GM12878 (cell line): ENCODE measurements around the gene MAML3. TPM values are rescaled to one million over a fixed set of nuclear protein-coding genes. Genes with fewer than 3 reads are reported as not detected.

Experiments used
- ATAC-seq: fragments of 200-7000 bp; cut with Tn5 transposase; 3 replicates; pipeline ENCODE4 v1.9.1; 2020; ENCODE audit warnings: mild to moderate bottlenecking, moderate library complexity
- BruUV-seq: library from RNA; stranded (reverse); fragments of 400-500 nt; replicated peaks from 2 replicates; lab custom pipeline; 2021; lab: Mats Ljungman, UMichigan
- CTCF ChIA-PET: fragments of 300-600 bp; sonication (Branson Sonifier 250); formaldehyde crosslinking; extraction: SDS; loops from one replicate; lab custom pipeline; 2021; ENCODE audit warnings: inconsistent platforms; lab: Yijun Ruan, JAX
- POLR2A ChIA-PET: fragments of 350-600 bp; formaldehyde crosslinking; extraction: SDS; loops from one replicate; lab custom pipeline; 2021; ENCODE audit warnings: inconsistent platforms; lab: Charles Lee
- RAD21 ChIA-PET: fragments of 300-600 bp; sonication (Branson Sonifier 250); formaldehyde crosslinking; loops from one replicate; lab custom pipeline; 2023; ENCODE audit warnings: antibody characterized with exemption; ENCODE audit not compliant: unreplicated experiment; lab: Charles Lee
- SMC1A ChIA-PET: fragments of 300-600 bp; sonication (Branson Sonifier 250); formaldehyde crosslinking; loops from one replicate; lab custom pipeline; 2023; ENCODE audit not compliant: unreplicated experiment, uncharacterized antibody; lab: Charles Lee
- DNase-seq: peaks from one replicate; pipeline ENCODE4 v3.0.0-alpha.2; 2011; ENCODE audit warnings: low read depth, low spot score
- FAIRE-seq: peaks from 3 replicates; lab custom pipeline; 2011; peaks lifted over from hg19 to GRCh38; lab: Jason Lieb, UNC
- H2AFZ ChIP-seq: 2 replicates; pipeline ENCODE4 v1.6.0; 2011; ENCODE audit warnings: low read depth, low read length, control low read depth; ENCODE audit not compliant: control insufficient read depth
- H3K27ac ChIP-seq: 2 replicates; pipeline ENCODE4 v1.5.1; 2011; ENCODE audit warnings: control low read depth; ENCODE audit not compliant: control insufficient read depth, insufficient read depth
- H3K27me3 ChIP-seq, 2 experiments: replicated peaks in 1 of 2; 2 replicates each; pipeline versions ENCODE4 v1.6.0 to v1.6.1; 2011; ENCODE audit warnings: low read length in 1 of 2; ENCODE audit not compliant: control insufficient read depth in 2 of 2, insufficient read depth in 2 of 2
- H3K36me3 ChIP-seq, 2 experiments: 2 replicates each; pipeline ENCODE4 v1.5.1; 2011; ENCODE audit warnings: low read length in 1 of 2; ENCODE audit not compliant: control insufficient read depth in 2 of 2, insufficient read depth in 2 of 2
- H3K4me1 ChIP-seq: 2 replicates; pipeline ENCODE4 v1.6.1; 2011; ENCODE audit warnings: mild to moderate bottlenecking, low read length, moderate library complexity, mixed read lengths; ENCODE audit not compliant: control insufficient read depth, insufficient read depth
- H3K4me2 ChIP-seq: 2 replicates; pipeline ENCODE4 v1.6.0; 2011; ENCODE audit warnings: control low read depth; ENCODE audit not compliant: control insufficient read depth, insufficient read depth
- H3K4me3 ChIP-seq: fragments of 200-600 bp; sonication (generic); 2 replicates; pipeline ENCODE4 v1.5.1; 2016
- H3K79me2 ChIP-seq: 2 replicates; pipeline ENCODE4 v1.6.0; 2011; ENCODE audit warnings: low read length; ENCODE audit not compliant: control insufficient read depth, insufficient read depth
- H3K9ac ChIP-seq: 2 replicates; pipeline ENCODE4 v1.8.0; 2011; ENCODE audit warnings: low read length, control low read depth, mixed read lengths; ENCODE audit not compliant: control insufficient read depth, insufficient read depth
- H3K9me3 ChIP-seq: replicated peaks from 3 replicates; pipeline ENCODE4 v1.5.1; 2011; ENCODE audit warnings: mild to moderate bottlenecking, low read length; ENCODE audit not compliant: control insufficient read depth, insufficient read depth
- H4K20me1 ChIP-seq: 2 replicates; pipeline ENCODE4 v1.6.0; 2011; ENCODE audit not compliant: control insufficient read depth, insufficient read depth
- CBX3 ChIP-seq: fragments of 200-600 bp; sonication (generic); IDR thresholded peaks from 2 replicates; pipeline ENCODE4 v1.6.1; 2016; ENCODE audit warnings: low read depth, borderline replicate concordance
- CREM ChIP-seq: IDR thresholded peaks from 2 replicates; pipeline ENCODE4 v1.6.1; 2014; ENCODE audit warnings: antibody characterized with exemption, low read depth
- ETV6 ChIP-seq, 2 experiments: fragments of 450-650 bp in 1 of 2; IDR thresholded peaks in 1 of 2; conservative IDR thresholded peaks in 1 of 2; 2 replicates each; pipeline ENCODE4 v1.6.1; 2014; ENCODE audit warnings: antibody characterized with exemption in 1 of 2, borderline replicate concordance in 1 of 2, low read depth in 1 of 2, mild to moderate bottlenecking in 1 of 2, moderate library complexity in 1 of 2
- IKZF1 ChIP-seq: fragments of 450-650 bp; conservative IDR thresholded peaks from 2 replicates; pipeline ENCODE4 v1.6.1; 2017; ENCODE audit warnings: antibody characterized with exemption, mild to moderate bottlenecking
- JUNB ChIP-seq: IDR thresholded peaks from 2 replicates; pipeline ENCODE4 v1.6.1; 2016; ENCODE audit warnings: antibody characterized with exemption, mild to moderate bottlenecking
- MTA2 ChIP-seq: fragments of 450-650 bp; IDR thresholded peaks from 2 replicates; pipeline ENCODE4 v1.6.1; 2016; ENCODE audit warnings: low read depth, mild to moderate bottlenecking, moderate library complexity
- PML ChIP-seq: IDR thresholded peaks from 2 replicates; pipeline ENCODE4 v1.6.1; 2012; ENCODE audit warnings: low read length, inconsistent platforms
- SREBF1 ChIP-seq: IDR thresholded peaks from 2 replicates; pipeline ENCODE4 v1.6.1; 2012; ENCODE audit warnings: mild to moderate bottlenecking, low read length
- STAT3 ChIP-seq: IDR thresholded peaks from 2 replicates; pipeline ENCODE4 v1.6.1; 2011; ENCODE audit warnings: low read depth, low read length, improper control_type of control experiment
- YBX1 ChIP-seq: fragments of 450-650 bp; IDR thresholded peaks from 2 replicates; pipeline ENCODE4 v1.6.1; 2016; ENCODE audit warnings: antibody characterized with exemption
- WGBS: methylation state at CpG from one replicate; pipeline ENCODE4 v1.1.6; 2016; ENCODE audit warnings: low lambda C conversion rate; ENCODE audit not compliant: insufficient replicate concordance, insufficient coverage; ENCODE audit errors: missing lambda C conversion rate; 5-methylcytosine and 5-hydroxymethylcytosine counted together
- in situ Hi-C: fragments of 300-500 bp; cut with MboI; formaldehyde crosslinking; loops from 9 replicates; pipeline ENCODE4 v1.14.3; 2018; ENCODE audit warnings: mixed read lengths
- intact Hi-C: fragments of 100-400 bp; cut with micrococcal nuclease; formaldehyde crosslinking; loops from one replicate; pipeline ENCODE4 v1.14.2; 2022; ENCODE audit not compliant: unreplicated experiment
- polyA plus RNA-seq, 11 experiments: library from polyadenylated mRNA; depleted of rRNA in 4 of 11; unstranded in 6 of 11; stranded (reverse) in 5 of 11; fragments of >200 nt; fragmentation: Nextera tagmentation in 4 of 11; fragmentation: Illumina TruSeq in 1 of 11; extraction: Ambion mirVana in 4 of 11; extraction: Trizol in 1 of 11; gene quantifications; 1 replicate in 1 of 11; 2 replicates in 10 of 11; pipeline versions ENCODE4 v1.2.1 to v1.2.3, GENCODE V29; 2011 to 2016; ENCODE audit warnings: inconsistent platforms in 2 of 11, missing spikeins in 2 of 11, low read depth in 1 of 11
- total RNA-seq, 4 experiments: library from RNA; depleted of rRNA in 3 of 4; stranded (reverse); fragments of >200 nt in 3 of 4; fragmentation: Illumina TruSeq in 1 of 4; extraction: Trizol in 1 of 4; gene quantifications; 2 replicates each; pipeline versions ENCODE4 v1.2.1 to v1.2.3, GENCODE V29; 2013 to 2021

Gene MAML3
- total and polyA plus RNA-seq, 10 of the 15 experiments (the other 5 are each of a cell fraction or from before 2014, with no cell fraction given), result under 0.01 to 0.53 (median 0.06) TPM; not detected in 2

GRCh38 chr4:139857977-139858376 lies 296.0 kb downstream of the MAML3 start:
- Histone ChIP-seq H3K4me3 (no peak overlapping the region), H4K20me1 (no peaks in the 10 kb centered on the region), H2AFZ (no peak overlapping the region), H3K79me2 (no peaks in the 10 kb centered on the region), H3K9me3 (no peaks in the 10 kb centered on the region), H3K4me2 (no peak overlapping the region), H3K4me1 (peaks cover 3% of the 10 kb centered on the region; the same call in 1 of the 2 replicates), H3K36me3 (no peaks in the 10 kb centered on the region), H3K27ac (no peak overlapping the region), H3K27me3 (peaks cover 5 to 15% of the 10 kb centered on the region in 2 experiments; a peak in 3 of 4 replicates), H3K9ac (no peak overlapping the region)
- POLR2A ChIA-PET, result no interaction called here
- SMC1A ChIA-PET, result no interaction called here
- FAIRE-seq, result no peak
- ATAC-seq, result no peak
- WGBS, result 0% methylated on average over 2 of the region's 2 CpGs
- in situ Hi-C loops (no loop called here), intact Hi-C loops (no loop called here)
- BruUV-seq, result no TSS peak
- TF ChIP-seq STAT3, result no peak
- TF ChIP-seq CBX3, result no peak
- TF ChIP-seq MTA2, result no peak
- TF ChIP-seq SREBF1, result no peak
- TF ChIP-seq PML, result no peak
- RAD21 ChIA-PET, result interaction anchor here (0.6 kb wide), 1 partner anchor 146 kb away, joined by 3 read pairs; no protein-coding TSS in a partner anchor
- no peak for DNase-seq
- CTCF ChIA-PET, result interaction anchor here (0.6 kb wide), 1 partner anchor 738 kb away, joined by 4 read pairs; no protein-coding TSS in a partner anchor

- intact Hi-C loops (no loop called here), in situ Hi-C loops (no loop called here)
- Histone ChIP-seq H4K20me1 (no peaks in the 10 kb centered on the region), H3K36me3 (no peaks in the 10 kb centered on the region), H3K9ac (no peak overlapping the region), H3K79me2 (no peaks in the 10 kb centered on the region), H3K4me1 (peaks cover 3% of the 10 kb centered on the region; the same call in 1 of the 2 replicates), H3K27me3 (peaks cover 2 to 15% of the 10 kb centered on the region in 2 experiments; a peak in 3 of 4 replicates), H3K9me3 (no peaks in the 10 kb centered on the region), H3K4me3 (no peak overlapping the region), H3K27ac (no peak overlapping the region), H2AFZ (no peak overlapping the region), H3K4me2 (no peak overlapping the region)
- ChIA-PET RAD21 (no interaction called here), CTCF (no interaction called here), SMC1A (interaction anchor here (0.6 to 1.1 kb wide), 2 partner anchors 10 to 310 kb away, joined by 4 read pairs; no protein-coding TSS in a partner anchor), POLR2A (no interaction called here)
- no peak for FAIRE-seq
- WGBS, result 0% methylated on average over 4 of the region's 4 CpGs
- no TSS peak for BruUV-seq
- TF ChIP-seq CREM (no peak), IKZF1 (no peak), ETV6 (conservative IDR thresholded peaks at IDR 0.05 in 1 of 2, IDR thresholded peaks at IDR 0.05 in 1 of 2; ENCODE audit: borderline replicate concordance in 1 of 2, low read depth in 1 of 2) (no peak), JUNB (no peak), YBX1 (no peak)
- no peak for DNase-seq
- ATAC-seq, result no peak
These were observed 297.0 kb downstream of the MAML3 start for GRCh38 chr4:139857021-139857420.
